HFF-Myc (cell line): ENCODE results near the gene TRERF1.

Experiments
- DNase-seq: peaks from one replicate; pipeline ENCODE4 v3.0.0-alpha.2; 2011; ENCODE audit warnings: low read depth; ENCODE audit errors: extremely low read depth
- H3K4me3 ChIP-seq: replicated peaks from 2 replicates; pipeline ENCODE4 v1.5.1; 2011; ENCODE audit warnings: low read depth, mild to moderate bottlenecking, control low read depth, low read length
- CTCF ChIP-seq: IDR thresholded peaks from 2 replicates; pipeline ENCODE4 v1.5.1; 2012; ENCODE audit warnings: mild to moderate bottlenecking, low read depth, low read length, control low read depth; ENCODE audit errors: missing control alignments

Gene TRERF1

GRCh38 chr6:42370323-42370985 lies 81.3 kb downstream of the TRERF1 start:
- no peak for TF ChIP-seq CTCF
- H3K4me3 ChIP-seq, result no peak overlapping the region
- no peak for DNase-seq

- no peak for DNase-seq
- no peak for TF ChIP-seq CTCF
- no peak overlapping the region for H3K4me3 ChIP-seq
These were observed 82.2 kb downstream of the TRERF1 start for GRCh38 chr6:42369568-42369967.

GRCh38 chr6:42368181-42368580 lies 83.5 kb downstream of the TRERF1 start:
- no peak for DNase-seq
- no peak for TF ChIP-seq CTCF
- no peak overlapping the region for H3K4me3 ChIP-seq

GRCh38 chr6:42367353-42368011 lies 84.2 kb downstream of the TRERF1 start:
- no peak for TF ChIP-seq CTCF
- DNase-seq, result no peak
- H3K4me3 ChIP-seq, result no peak overlapping the region

GRCh38 chr6:42366999-42367352 lies 84.8 kb downstream of the TRERF1 start:
- TF ChIP-seq CTCF, result no peak
- DNase-seq, result no peak
- H3K4me3 ChIP-seq, result no peak overlapping the region

- H3K4me3 ChIP-seq, result no peak overlapping the region
- TF ChIP-seq CTCF, result no peak
- DNase-seq, result no peak
These were observed 85.6 kb downstream of the TRERF1 start for GRCh38 chr6:42366011-42366705.
